OCI-LY1 (cell line): ENCODE measurements around the gene ALKBH2.

Experiments used
- H2AFZ ChIP-seq: fragments of 200-600 bp; sonication (generic), shearing (Covaris generic); 2 replicates; pipeline ENCODE4 v1.6.0; 2014; ENCODE audit warnings: antibody characterized with exemption, mild to moderate bottlenecking, low read length
- H3F3A ChIP-seq: fragments of 200-600 bp; sonication (generic), shearing (Covaris generic); 2 replicates; pipeline ENCODE4 v1.6.0; 2014; ENCODE audit warnings: mild to moderate bottlenecking, antibody characterized with exemption, low read length, moderate library complexity; ENCODE audit not compliant: insufficient read depth
- H3K27ac ChIP-seq: fragments of 200-600 bp; sonication (generic); 2 replicates; pipeline ENCODE4 v1.5.1; 2014; ENCODE audit warnings: low read length, mixed run types, mild to moderate bottlenecking, low read depth; ENCODE audit not compliant: poor library complexity, severe bottlenecking
- H3K27me3 ChIP-seq: fragments of 200-600 bp; sonication (generic); 2 replicates; pipeline ENCODE4 v1.6.0; 2014; ENCODE audit warnings: antibody characterized with exemption, mild to moderate bottlenecking, low read length, moderate library complexity; ENCODE audit not compliant: insufficient read depth
- H3K36me3 ChIP-seq: fragments of 200-600 bp; sonication (generic); 2 replicates; pipeline ENCODE4 v1.6.1; 2014; ENCODE audit warnings: mild to moderate bottlenecking, antibody characterized with exemption, low read length, moderate library complexity, mixed read lengths; ENCODE audit not compliant: insufficient read depth
- H3K4me1 ChIP-seq: fragments of 200-600 bp; sonication (generic); 2 replicates; pipeline ENCODE4 v1.5.1; 2014; ENCODE audit warnings: mild to moderate bottlenecking, low read length, moderate library complexity; ENCODE audit not compliant: insufficient read depth, severe bottlenecking
- H3K4me2 ChIP-seq: fragments of 200-600 bp; sonication (generic), shearing (Covaris generic); 2 replicates; pipeline ENCODE4 v1.6.1; 2014; ENCODE audit warnings: low read length
- H3K4me3 ChIP-seq: fragments of 200-600 bp; sonication (generic); 2 replicates; pipeline ENCODE4 v1.5.1; 2014; ENCODE audit warnings: low read length, low read depth, mild to moderate bottlenecking, mixed read lengths; ENCODE audit not compliant: poor library complexity, severe bottlenecking
- H3K79me2 ChIP-seq: fragments of 200-600 bp; shearing (Covaris generic); 2 replicates; pipeline ENCODE4 v1.6.1; 2016; ENCODE audit warnings: mixed run types, low read length, mixed read lengths; ENCODE audit not compliant: insufficient read depth
- H3K9ac ChIP-seq: fragments of 200-600 bp; sonication (generic), shearing (Covaris generic); 2 replicates; pipeline ENCODE4 v1.6.1; 2014; ENCODE audit warnings: mild to moderate bottlenecking, low read length, mixed read lengths
- H3K9me2 ChIP-seq: fragments of 200-600 bp; sonication (generic), shearing (Covaris generic); 2 replicates; pipeline ENCODE4 v1.6.1; 2014; ENCODE audit warnings: low read depth, mild to moderate bottlenecking, low read length, mixed read lengths
- H3K9me3 ChIP-seq: fragments of 200-600 bp; shearing (Covaris generic); 2 replicates; pipeline ENCODE4 v1.6.1; 2014; ENCODE audit warnings: low read length, mixed read lengths
- H4K20me1 ChIP-seq: fragments of 200-600 bp; sonication (generic), shearing (Covaris generic); 2 replicates; pipeline ENCODE4 v1.6.0; 2016; ENCODE audit warnings: mild to moderate bottlenecking, low read length; ENCODE audit not compliant: insufficient read depth
- CTCF ChIP-seq: fragments of 200-600 bp; sonication (generic), shearing (Covaris generic); IDR thresholded peaks from 2 replicates; pipeline ENCODE4 v1.5.1; 2017; ENCODE audit warnings: mild to moderate bottlenecking, antibody characterized with exemption, low read length, moderate library complexity, mixed read lengths
- EZH2 ChIP-seq: fragments of 200-600 bp; sonication (generic), shearing (Covaris generic); IDR thresholded peaks from 2 replicates; pipeline ENCODE4 v1.8.0; 2017; ENCODE audit warnings: borderline replicate concordance, mixed run types, mild to moderate bottlenecking, antibody characterized with exemption, low read length, moderate library complexity, mixed read lengths

ALKBH2 gene

GRCh38 chr12:109093022-109093918 lies at the start of gene ALKBH2:
TSS of gene ALKBH2 (minus strand) at chr12:109093472. CDS start at chr12:109092786, 686 bp downstream.
- Histone ChIP-seq H3F3A (no peaks in the 10 kb centered on the region), H3K27me3 (no peaks in the 10 kb centered on the region), H2AFZ (no peak within 1 kb of the TSS), H3K4me3 (peak within 1 kb of the TSS; percentile 91), H3K79me2 (peaks cover 15% of the 10 kb centered on the region), H3K9ac (peak within 1 kb of the TSS; percentile 98), H4K20me1 (no peaks in the 10 kb centered on the region), H3K27ac (peak within 1 kb of the TSS; percentile 64), H3K9me2 (no peaks in the 10 kb centered on the region), H3K36me3 (peaks cover 17% of the 10 kb centered on the region), H3K4me2 (peak within 1 kb of the TSS; percentile 99), H3K9me3 (no peaks in the 10 kb centered on the region), H3K4me1 (peaks cover 48% of the 10 kb centered on the region)
- TF ChIP-seq CTCF = peak; percentile 60
- no peak for TF ChIP-seq EZH2

- no peak overlapping the region for H2AFZ ChIP-seq
- H3K4me1 ChIP-seq = no peaks in the 10 kb centered on the region
- H3K36me3 ChIP-seq = no peaks in the 10 kb centered on the region
- H3K27ac ChIP-seq = no peak overlapping the region
- H3F3A ChIP-seq = no peaks in the 10 kb centered on the region
- no peak for TF ChIP-seq EZH2
- no peak for TF ChIP-seq CTCF
- no peak overlapping the region for H3K9ac ChIP-seq
- no peaks in the 10 kb centered on the region for H3K9me2 ChIP-seq
- no peaks in the 10 kb centered on the region for H4K20me1 ChIP-seq
- H3K4me3 ChIP-seq = no peak overlapping the region
- H3K4me2 ChIP-seq = no peak overlapping the region
- no peaks in the 10 kb centered on the region for H3K27me3 ChIP-seq
- no peaks in the 10 kb centered on the region for H3K9me3 ChIP-seq
- H3K79me2 ChIP-seq = no peaks in the 10 kb centered on the region
Observed at GRCh38 chr12:109140560-109140959, 47.3 kb upstream of the ALKBH2 start.

GRCh38 chr12:109139791-109140190 lies 46.5 kb upstream of the ALKBH2 start:
- Histone ChIP-seq H3K4me1 (no peaks in the 10 kb centered on the region), H3K79me2 (no peaks in the 10 kb centered on the region), H3K27ac (no peak overlapping the region), H4K20me1 (no peaks in the 10 kb centered on the region), H3K36me3 (no peaks in the 10 kb centered on the region), H3K27me3 (no peaks in the 10 kb centered on the region), H3F3A (no peaks in the 10 kb centered on the region), H3K4me3 (no peak overlapping the region), H2AFZ (no peak overlapping the region), H3K9me3 (no peaks in the 10 kb centered on the region), H3K4me2 (no peak overlapping the region), H3K9me2 (no peaks in the 10 kb centered on the region), H3K9ac (no peak overlapping the region)
- TF ChIP-seq CTCF (no peak), EZH2 (no peak)
